HUES6 (cell line): Measurements from ENCODE around the gene PROX1.

ENCODE experiments used
- H3K27ac ChIP-seq: 2 replicates; pipeline ENCODE4 v1.7.0; 2013; ENCODE audit warnings: low read depth, mild to moderate bottlenecking, low read length, inconsistent platforms
- H3K27me3 ChIP-seq: 2 replicates; pipeline ENCODE4 v1.6.1; 2013; ENCODE audit warnings: low read length; ENCODE audit not compliant: control insufficient read depth, insufficient read depth
- H3K36me3 ChIP-seq: 2 replicates; pipeline ENCODE4 v1.6.1; 2013; ENCODE audit warnings: low read length; ENCODE audit not compliant: control insufficient read depth, insufficient read depth
- H3K4me1 ChIP-seq: 2 replicates; pipeline ENCODE4 v1.6.1; 2013; ENCODE audit warnings: low read length; ENCODE audit not compliant: control insufficient read depth, insufficient read depth
- H3K4me3 ChIP-seq: 2 replicates; pipeline ENCODE4 v1.5.1; 2013; ENCODE audit warnings: low read depth, low read length
- H3K9ac ChIP-seq: one replicate; pipeline ENCODE4 v1.6.1; 2013; ENCODE audit warnings: mild to moderate bottlenecking, low read length
- H3K9me3 ChIP-seq: 2 replicates; pipeline ENCODE4 v1.6.1; 2013; ENCODE audit warnings: low read depth, low read length; ENCODE audit not compliant: control insufficient read depth, insufficient read depth

The PROX1 gene

GRCh38 chr1:213979751-213980586 is 7.8 kb upstream of the PROX1 start:
- no peak overlapping the region for H3K27ac ChIP-seq
- peak overlapping the region; percentile 58 for H3K4me3 ChIP-seq

GRCh38 chr1:213980906-213981305 is 6.9 kb upstream of the PROX1 start:
- H3K4me1 ChIP-seq = peaks cover 54% of the 10 kb centered on the region
- H3K27ac ChIP-seq = no peak overlapping the region
- no peak overlapping the region for H3K9ac ChIP-seq
- peaks cover 94% of the 10 kb centered on the region for H3K27me3 ChIP-seq
- no peaks in the 10 kb centered on the region for H3K9me3 ChIP-seq
- 0 out of 2 replicates have a peak overlapping the region, but pooled peaks have one; percentile 58 for H3K4me3 ChIP-seq
- H3K36me3 ChIP-seq = no peaks in the 10 kb centered on the region

More at GRCh38 chr1:213979751-213980586, 7.8 kb upstream of the PROX1 start:
- Histone ChIP-seq H3K27me3 (peaks cover 84% of the 10 kb centered on the region), H3K9me3 (no peaks in the 10 kb centered on the region), H3K9ac (no peak overlapping the region), H3K36me3 (no peaks in the 10 kb centered on the region), H3K4me1 (peaks cover 46% of the 10 kb centered on the region)

GRCh38 chr1:213982289-213982671 is 5.5 kb upstream of the PROX1 start:
- Histone ChIP-seq H3K4me1 (peaks cover 60% of the 10 kb centered on the region), H3K9ac (no peak overlapping the region), H3K27ac (no peak overlapping the region), H3K4me3 (peak overlapping the region; percentile 82), H3K27me3 (peaks cover 99% of the 10 kb centered on the region), H3K36me3 (no peaks in the 10 kb centered on the region), H3K9me3 (no peaks in the 10 kb centered on the region)

- Histone ChIP-seq H3K4me1 (peaks cover 54% of the 10 kb centered on the region), H3K27me3 (peaks cover 93% of the 10 kb centered on the region), H3K36me3 (no peaks in the 10 kb centered on the region), H3K27ac (no peak overlapping the region), H3K9ac (peak overlapping the region; percentile 49), H3K4me3 (peak overlapping the region; percentile 82), H3K9me3 (no peaks in the 10 kb centered on the region)
These were observed 4.9 kb upstream of the PROX1 start for GRCh38 chr1:213982672-213983492.

- Histone ChIP-seq H3K4me3 (peak overlapping the region; percentile 82), H3K27me3 (peaks cover 86% of the 10 kb centered on the region), H3K27ac (no peak overlapping the region)
These were observed 4.0 kb upstream of the PROX1 start for GRCh38 chr1:213983493-213984386.

GRCh38 chr1:213984387-213985208 is 3.2 kb upstream of the PROX1 start:
- H3K36me3 ChIP-seq = no peaks in the 10 kb centered on the region
- H3K27ac ChIP-seq = no peak overlapping the region
- H3K4me3 ChIP-seq = peak overlapping the region; percentile 82
- H3K4me1 ChIP-seq = peaks cover 50% of the 10 kb centered on the region
- peaks cover 86% of the 10 kb centered on the region for H3K27me3 ChIP-seq
- peak overlapping the region; percentile 32 for H3K9ac ChIP-seq
- no peaks in the 10 kb centered on the region for H3K9me3 ChIP-seq

More at GRCh38 chr1:213983493-213984386, 4.0 kb upstream of the PROX1 start:
- no peaks in the 10 kb centered on the region for H3K36me3 ChIP-seq
- peak overlapping the region; percentile 49 for H3K9ac ChIP-seq
- H3K9me3 ChIP-seq = no peaks in the 10 kb centered on the region
- peaks cover 53% of the 10 kb centered on the region for H3K4me1 ChIP-seq

- Histone ChIP-seq H3K27ac (no peak overlapping the region), H3K9me3 (no peaks in the 10 kb centered on the region), H3K36me3 (no peaks in the 10 kb centered on the region), H3K4me3 (peak overlapping the region; percentile 82), H3K27me3 (peaks cover 86% of the 10 kb centered on the region), H3K4me1 (peaks cover 58% of the 10 kb centered on the region), H3K9ac (peak overlapping the region; percentile 32)
These were observed 2.4 kb upstream of the PROX1 start for GRCh38 chr1:213985209-213986019.

GRCh38 chr1:213986020-213986924 is 1.5 kb upstream of the PROX1 start:
- no peak overlapping the region for H3K27ac ChIP-seq
- no peaks in the 10 kb centered on the region for H3K9me3 ChIP-seq
- no peak overlapping the region for H3K9ac ChIP-seq
- peaks cover 86% of the 10 kb centered on the region for H3K27me3 ChIP-seq
- H3K4me1 ChIP-seq = peaks cover 55% of the 10 kb centered on the region
- no peaks in the 10 kb centered on the region for H3K36me3 ChIP-seq
- H3K4me3 ChIP-seq = peak overlapping the region; percentile 82

GRCh38 chr1:213986925-213987250 is 885 bp upstream of the PROX1 start:
- Histone ChIP-seq H3K4me3 (peak overlapping the region; percentile 82), H3K36me3 (no peaks in the 10 kb centered on the region), H3K27ac (no peak overlapping the region), H3K9ac (no peak overlapping the region), H3K4me1 (peaks cover 55% of the 10 kb centered on the region), H3K27me3 (peaks cover 86% of the 10 kb centered on the region), H3K9me3 (no peaks in the 10 kb centered on the region)
